Cardiac fibroblast (primary cell): ENCODE data around the gene BIRC7.
"Not testable (repeated sequence)": the region's sequence is repeated elsewhere in the genome, so short reads cannot be mapped to it uniquely, and the experiment has no call there.

ENCODE experiments used
- DNase-seq, 2 donors: peaks; one replicate each; pipeline versions ENCODE4 v3.0.0 to v3.0.0-alpha.2; 2010; ENCODE audit warnings: low read depth in 2 of 2
- H3K4me3 ChIP-seq, 2 donors: replicated peaks in 1 of 2; 1 replicate in 1 of 2; 2 replicates in 1 of 2; pipeline ENCODE4 v1.5.1; 2011; ENCODE audit warnings: low read depth in 2 of 2, low read length in 2 of 2, mild to moderate bottlenecking in 2 of 2, moderate library complexity in 1 of 2
- CTCF ChIP-seq: IDR thresholded peaks from one replicate; pipeline ENCODE4 v1.5.1; 2011; ENCODE audit warnings: low read depth, mild to moderate bottlenecking, low read length, inconsistent platforms

Gene BIRC7

GRCh38 chr20:63219447-63219821 lies 16.3 kb upstream of the BIRC7 start:
- no peak for DNase-seq
- TF ChIP-seq CTCF, result no peak
- H3K4me3 ChIP-seq, result no peak overlapping the region

GRCh38 chr20:63219866-63220521 lies 15.7 kb upstream of the BIRC7 start:
- no peak overlapping the region for H3K4me3 ChIP-seq
- DNase-seq, result no peak
- no peak for TF ChIP-seq CTCF

GRCh38 chr20:63220696-63221399 lies 14.9 kb upstream of the BIRC7 start:
- TF ChIP-seq CTCF, result no peak
- no peak for DNase-seq
- no peak overlapping the region for H3K4me3 ChIP-seq

DNA sequence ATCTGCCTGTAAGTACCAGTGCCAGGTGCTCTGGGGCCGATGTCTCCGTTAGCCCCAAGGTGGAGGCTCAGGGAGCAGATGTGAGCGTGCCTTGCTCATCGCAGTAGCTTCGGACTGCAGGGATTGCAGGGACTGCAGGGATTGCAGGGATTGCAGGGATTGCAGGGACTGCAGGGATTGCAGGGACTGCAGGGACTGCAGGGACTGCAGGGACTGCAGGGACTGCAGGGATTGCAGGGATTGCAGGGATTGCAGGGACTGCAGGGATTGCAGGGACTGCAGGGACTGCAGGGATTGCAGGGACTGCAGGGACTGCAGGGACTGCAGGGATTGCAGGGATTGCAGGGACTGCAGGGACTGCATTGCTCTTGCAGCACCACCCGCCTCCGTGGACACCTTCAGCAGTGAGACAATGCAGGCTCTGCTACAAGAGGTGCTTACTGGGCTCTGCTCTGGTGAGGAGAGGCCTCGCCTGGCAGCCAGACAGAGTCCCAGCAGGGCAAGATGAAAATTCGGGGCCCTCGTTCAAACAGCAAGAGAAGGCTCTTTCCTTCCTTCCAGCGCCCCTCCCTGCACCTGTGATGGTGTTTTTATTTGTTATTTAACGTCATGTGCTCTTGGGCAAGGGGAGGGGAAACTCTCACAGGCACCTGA lies 14.2 kb upstream of the BIRC7 start:
- H3K4me3 ChIP-seq, DNase-seq: not testable (repeated sequence)

- no peak for DNase-seq
- TF ChIP-seq CTCF, result no peak
- H3K4me3 ChIP-seq, result no peak overlapping the region
Measured at GRCh38 chr20:63222541-63222940, 13.2 kb upstream of the BIRC7 start.

DNA sequence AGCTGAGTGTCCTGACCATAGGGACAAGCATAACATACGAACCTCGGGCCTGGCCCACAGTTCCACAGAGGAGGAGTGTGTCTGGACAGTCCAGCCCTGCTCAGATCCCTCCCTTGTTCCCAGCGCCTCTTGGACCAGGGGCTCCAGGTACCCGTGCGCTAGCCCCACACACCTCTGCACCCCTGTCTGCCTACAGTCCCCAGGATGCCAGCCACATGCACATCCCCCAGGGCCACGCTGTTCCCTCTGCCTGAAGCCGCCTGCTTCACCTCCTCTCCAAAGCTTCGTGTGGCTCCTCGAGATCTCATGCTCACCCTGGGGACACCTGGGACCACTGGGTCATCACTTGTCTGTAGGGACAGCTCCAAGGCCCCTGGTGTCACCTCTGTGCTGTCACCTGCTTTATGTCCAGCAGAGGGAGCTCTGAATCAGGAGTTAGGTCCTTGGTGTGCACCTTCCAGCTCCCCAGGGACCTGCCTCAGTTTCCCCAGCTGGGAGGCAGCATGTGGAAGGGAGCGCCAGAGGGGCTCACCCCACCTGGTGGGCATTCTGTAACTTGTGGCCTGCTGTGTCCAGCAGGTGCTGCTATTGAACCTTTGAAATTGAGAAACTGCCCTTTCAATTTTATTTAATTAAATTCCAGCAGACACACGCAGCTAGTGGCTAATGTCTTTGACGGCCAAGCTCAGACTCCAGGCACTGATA lies 12.4 kb upstream of the BIRC7 start:
- TF ChIP-seq CTCF, result peak; percentile 74
- peak; percentile 45 to 48 for DNase-seq
- no peak overlapping the region for H3K4me3 ChIP-seq

DNA sequence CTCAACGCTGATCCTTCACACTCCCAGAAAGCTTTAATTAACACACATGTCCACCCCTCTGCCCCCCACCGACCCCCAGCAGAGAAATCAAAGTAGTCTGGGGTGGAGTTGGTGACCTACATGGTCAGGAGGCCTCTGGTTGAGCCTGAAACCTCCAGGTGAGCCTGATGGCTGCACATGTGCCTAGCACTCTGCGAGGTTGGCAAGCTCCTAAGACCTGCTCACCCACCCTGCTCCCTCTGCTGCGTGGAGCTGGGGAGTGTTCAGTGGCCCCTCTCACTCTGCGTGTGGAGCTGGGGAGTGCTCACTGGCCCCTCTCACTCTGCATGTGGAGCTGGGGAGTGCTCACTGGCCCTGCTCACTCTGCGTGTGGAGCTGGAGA lies 11.9 kb upstream of the BIRC7 start:
- TF ChIP-seq CTCF, result no peak
- DNase-seq, result no peak
- H3K4me3 ChIP-seq, result no peak overlapping the region
